GM12864 (cell line): ENCODE results near the gene TWF2.

Experiments used
- DNase-seq: peaks from one replicate; pipeline ENCODE4 v3.0.0-alpha.2; 2011; ENCODE audit warnings: low read depth
- H3K4me3 ChIP-seq: 2 replicates; pipeline ENCODE4 v1.5.1; 2011; ENCODE audit warnings: mild to moderate bottlenecking, low read depth, low read length, control low read depth
- CTCF ChIP-seq: IDR thresholded peaks from 2 replicates; pipeline ENCODE4 v1.5.1; 2011; ENCODE audit warnings: low read depth, mild to moderate bottlenecking, moderate library complexity, low read length, control low read depth, inconsistent platforms; ENCODE audit errors: missing control alignments

TWF2 gene

GRCh38 chr3:52210550-52211046 lies 28.4 kb downstream of the TWF2 start:
- H3K4me3 ChIP-seq = no peak overlapping the region
- DNase-seq = no peak
- no peak for TF ChIP-seq CTCF

DNA sequence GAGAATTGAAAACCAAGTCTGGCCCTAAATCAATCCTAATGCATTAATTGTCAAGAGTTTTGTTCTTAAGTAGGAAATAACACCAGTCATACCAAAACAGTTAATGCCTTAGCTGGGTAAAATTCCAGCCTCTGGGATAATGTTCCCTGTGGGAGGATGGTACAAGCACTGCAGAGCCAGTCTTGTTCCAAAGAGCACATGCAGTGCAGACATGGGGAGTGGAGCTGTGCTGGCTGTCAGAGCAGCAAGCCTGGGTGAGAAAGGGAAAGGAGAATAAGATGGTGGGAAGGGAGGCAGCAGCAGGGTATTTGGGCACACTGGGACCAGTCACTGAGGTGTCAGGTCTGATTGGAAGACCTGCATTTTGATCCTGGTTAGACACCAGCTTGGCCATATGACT lies 28.9 kb downstream of the TWF2 start:
- no peak for DNase-seq
- no peak overlapping the region for H3K4me3 ChIP-seq

DNA sequence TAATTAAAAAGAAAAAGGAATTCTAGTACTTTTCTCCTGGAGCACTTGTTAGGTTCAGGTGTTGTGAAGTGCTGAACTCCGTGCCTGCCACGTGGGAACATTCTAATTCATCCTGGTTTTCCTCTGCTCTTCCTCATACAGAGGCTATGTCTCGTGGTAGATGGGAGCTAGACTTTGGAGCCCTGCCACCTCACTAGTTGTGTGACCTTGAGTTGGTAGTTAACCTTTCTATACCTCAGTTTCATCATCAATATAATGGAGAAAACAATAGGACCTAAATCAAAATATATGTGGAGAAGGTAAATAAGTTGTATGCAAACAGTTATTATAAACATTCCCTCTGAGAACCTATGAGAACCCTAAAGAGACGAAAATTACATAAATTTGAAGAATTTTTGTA lies 30.4 kb downstream of the TWF2 start:
- no peak for TF ChIP-seq CTCF
- no peak for DNase-seq
- no peak overlapping the region for H3K4me3 ChIP-seq

More for the DNA sequence above, 28.9 kb downstream of the TWF2 start:
- no peak for TF ChIP-seq CTCF

DNA sequence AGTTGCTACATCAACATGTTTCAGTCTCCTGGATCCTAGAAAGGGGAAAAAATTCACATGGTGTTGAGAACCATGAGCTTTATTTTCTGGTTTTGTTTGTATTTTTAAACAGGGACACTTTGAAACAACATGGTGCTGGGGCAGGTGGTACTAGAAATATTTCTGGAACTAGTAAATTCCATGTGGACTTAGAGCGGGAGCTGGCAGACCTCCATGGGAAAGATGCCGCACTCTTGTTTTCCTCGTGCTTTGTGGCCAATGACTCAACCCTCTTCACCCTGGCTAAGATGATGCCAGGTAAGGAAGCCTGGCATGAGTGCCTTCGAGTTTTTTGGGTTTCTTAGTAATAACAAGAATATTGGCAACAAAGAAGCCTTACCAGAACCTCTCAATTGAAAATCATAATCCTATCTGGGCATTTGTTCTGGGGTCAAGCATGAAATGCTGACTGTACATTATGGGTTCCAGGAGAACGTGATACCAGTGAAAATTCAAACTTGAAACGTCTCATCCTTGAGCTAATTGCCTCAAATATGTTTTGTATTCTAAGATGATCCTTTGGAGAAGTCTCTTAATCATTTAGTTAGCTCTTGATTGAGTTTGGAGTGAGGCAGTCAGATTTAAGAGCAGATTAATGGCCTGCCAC lies 33.1 kb downstream of the TWF2 start:
- no peak for TF ChIP-seq CTCF
- H3K4me3 ChIP-seq = no peak overlapping the region
- no peak for DNase-seq

DNA sequence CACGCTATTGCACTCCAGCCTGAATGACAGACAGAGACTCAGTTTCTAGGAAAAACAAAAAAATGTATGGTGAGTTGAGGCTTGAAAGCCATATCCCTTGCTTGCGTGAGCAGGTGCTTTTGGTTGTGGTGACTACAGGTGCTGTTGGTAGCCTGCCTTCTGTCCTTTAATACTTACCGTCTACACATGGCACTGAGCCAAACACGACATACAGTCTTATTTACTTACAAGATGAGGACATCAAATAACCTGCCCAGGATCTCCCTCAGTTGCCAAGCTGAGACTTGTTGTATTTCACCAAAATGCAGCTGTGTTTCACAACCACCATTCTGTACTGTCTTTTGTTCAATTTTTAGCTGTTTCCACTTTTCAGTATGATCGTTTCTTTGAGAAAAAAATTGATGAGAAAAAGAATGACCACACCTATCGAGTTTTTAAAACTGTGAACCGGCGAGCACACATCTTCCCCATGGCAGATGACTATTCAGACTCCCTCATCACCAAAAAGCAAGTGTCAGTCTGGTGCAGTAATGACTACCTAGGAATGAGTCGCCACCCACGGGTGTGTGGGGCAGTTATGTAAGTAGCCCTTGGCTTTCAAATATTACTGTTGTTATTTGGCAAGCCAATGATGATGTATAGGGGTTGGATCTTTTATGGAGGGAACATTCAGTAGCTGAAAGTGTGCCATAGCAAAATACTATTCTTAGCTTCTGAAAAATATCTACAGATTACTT lies 34.5 kb downstream of the TWF2 start:
- no peak for DNase-seq
- no peak overlapping the region for H3K4me3 ChIP-seq
- no peak for TF ChIP-seq CTCF

GRCh38 chr3:52203701-52204100 lies 35.3 kb downstream of the TWF2 start:
- H3K4me3 ChIP-seq = no peak overlapping the region
- no peak for TF ChIP-seq CTCF
- no peak for DNase-seq
